Tibial nerve (tissue), 3 donors: ENCODE results near the gene UVSSA.

Experiments used
- POLR2A ChIP-seq, 2 donors: fragments of 450-650 bp; IDR thresholded peaks; one replicate each; pipeline ENCODE4 v1.6.1; 2017; ENCODE audit warnings: antibody characterized with exemption in 2 of 2, mild to moderate bottlenecking in 2 of 2, moderate library complexity in 2 of 2
- TF ChIP-seq, protein P1 (sequence below), 5 experiments: fragments of 200-600 bp in 3 of 5; fragments of 450-650 bp in 2 of 5; sonication (generic) in 3 of 5; IDR thresholded peaks; one replicate each; pipeline ENCODE4 v1.5.1; 2016 to 2019; ENCODE audit warnings: antibody characterized with exemption in 5 of 5, mild to moderate bottlenecking in 3 of 5, moderate library complexity in 2 of 5

- TF ChIP-seq, protein P1, sequence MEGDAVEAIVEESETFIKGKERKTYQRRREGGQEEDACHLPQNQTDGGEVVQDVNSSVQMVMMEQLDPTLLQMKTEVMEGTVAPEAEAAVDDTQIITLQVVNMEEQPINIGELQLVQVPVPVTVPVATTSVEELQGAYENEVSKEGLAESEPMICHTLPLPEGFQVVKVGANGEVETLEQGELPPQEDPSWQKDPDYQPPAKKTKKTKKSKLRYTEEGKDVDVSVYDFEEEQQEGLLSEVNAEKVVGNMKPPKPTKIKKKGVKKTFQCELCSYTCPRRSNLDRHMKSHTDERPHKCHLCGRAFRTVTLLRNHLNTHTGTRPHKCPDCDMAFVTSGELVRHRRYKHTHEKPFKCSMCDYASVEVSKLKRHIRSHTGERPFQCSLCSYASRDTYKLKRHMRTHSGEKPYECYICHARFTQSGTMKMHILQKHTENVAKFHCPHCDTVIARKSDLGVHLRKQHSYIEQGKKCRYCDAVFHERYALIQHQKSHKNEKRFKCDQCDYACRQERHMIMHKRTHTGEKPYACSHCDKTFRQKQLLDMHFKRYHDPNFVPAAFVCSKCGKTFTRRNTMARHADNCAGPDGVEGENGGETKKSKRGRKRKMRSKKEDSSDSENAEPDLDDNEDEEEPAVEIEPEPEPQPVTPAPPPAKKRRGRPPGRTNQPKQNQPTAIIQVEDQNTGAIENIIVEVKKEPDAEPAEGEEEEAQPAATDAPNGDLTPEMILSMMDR (IDR thresholded peaks at IDR 0.05), result no peak
- TF ChIP-seq POLR2A (IDR thresholded peaks at IDR 0.05), result no peak
Measured at GRCh38 chr4:1349359-1350168, 2.6 kb downstream of the UVSSA start.
